Hippocampal formation (tissue), 2 donors: ENCODE measurements around the gene CDH13.

ENCODE experiments used
- DNase-seq, 2 donors: peaks; one replicate each; lab custom pipeline; 2025; lab: John Stamatoyannopoulos, UW

Gene CDH13

GRCh38 chr16:82748026-82748425 lies 121.3 kb downstream of the CDH13 start:
- no peak for DNase-seq

GRCh38 chr16:82750068-82750467 lies 123.3 kb downstream of the CDH13 start:
- no peak for DNase-seq

GRCh38 chr16:82751020-82751419 lies 124.3 kb downstream of the CDH13 start:
- DNase-seq = no peak

- DNase-seq = no peak
Measured at GRCh38 chr16:82752172-82752571, 125.4 kb downstream of the CDH13 start.

GRCh38 chr16:82753821-82754220 lies 127.1 kb downstream of the CDH13 start:
- no peak for DNase-seq

GRCh38 chr16:82754716-82755513 lies 128.1 kb downstream of the CDH13 start:
- no peak for DNase-seq

- no peak for DNase-seq
Measured at GRCh38 chr16:82755570-82756282, 129.0 kb downstream of the CDH13 start.

- DNase-seq = no peak
Measured at GRCh38 chr16:82756283-82756599, 129.5 kb downstream of the CDH13 start.

- DNase-seq = no peak
Measured at GRCh38 chr16:82758406-82758805, 131.6 kb downstream of the CDH13 start.

- DNase-seq = no peak
Measured at GRCh38 chr16:82758904-82759303, 132.1 kb downstream of the CDH13 start.

- no peak for DNase-seq
Measured at GRCh38 chr16:82761236-82761635, 134.5 kb downstream of the CDH13 start.

- DNase-seq = no peak
Measured at GRCh38 chr16:82761858-82762257, 135.1 kb downstream of the CDH13 start.

- no peak for DNase-seq
Measured at GRCh38 chr16:82763371-82763770, 136.6 kb downstream of the CDH13 start.

GRCh38 chr16:82767198-82767597 lies 140.4 kb downstream of the CDH13 start:
- no peak for DNase-seq

GRCh38 chr16:82767808-82768207 lies 141.0 kb downstream of the CDH13 start:
- no peak for DNase-seq

- peak in 1 of 2 donors; percentile 13 for DNase-seq
Measured at GRCh38 chr16:82769845-82770244, 143.1 kb downstream of the CDH13 start.

- DNase-seq = no peak
Measured at GRCh38 chr16:82772215-82772614, 145.4 kb downstream of the CDH13 start.

GRCh38 chr16:82773018-82773417 lies 146.2 kb downstream of the CDH13 start:
- no peak for DNase-seq

- DNase-seq = peak in 1 of 2 donors; percentile 28
Measured at GRCh38 chr16:82776470-82777146, 149.8 kb downstream of the CDH13 start.

- DNase-seq = no peak
Measured at GRCh38 chr16:82782715-82783251, 156.0 kb downstream of the CDH13 start.

GRCh38 chr16:82783933-82784572 lies 157.3 kb downstream of the CDH13 start:
- no peak for DNase-seq

GRCh38 chr16:82784573-82784968 lies 157.8 kb downstream of the CDH13 start:
- DNase-seq = no peak
